Effector CD8-positive, alpha-beta T cell (primary cell): Measurements from ENCODE around the gene TRAK1.

Experiments used
- DNase-seq: peaks from one replicate; lab custom pipeline; 2025; lab: John Stamatoyannopoulos, UW

Gene TRAK1

GRCh38 chr3:42123824-42124658, 32.9 kb downstream of the TRAK1 start:
- DNase-seq, result no peak

- DNase-seq, result no peak
These were observed 36.1 kb downstream of the TRAK1 start for GRCh38 chr3:42127226-42127625.

GRCh38 chr3:42128526-42128925, 37.4 kb downstream of the TRAK1 start:
- DNase-seq, result no peak

GRCh38 chr3:42129014-42129953, 38.1 kb downstream of the TRAK1 start:
- DNase-seq, result no peak

GRCh38 chr3:42130007-42130328, 38.8 kb downstream of the TRAK1 start:
- DNase-seq, result no peak

GRCh38 chr3:42130329-42131070, 39.3 kb downstream of the TRAK1 start:
- DNase-seq, result no peak

GRCh38 chr3:42133500-42134298, 42.5 kb downstream of the TRAK1 start:
- no peak for DNase-seq

GRCh38 chr3:42134867-42135464, 43.8 kb downstream of the TRAK1 start:
- DNase-seq, result no peak

- no peak for DNase-seq
These were observed 48.7 kb downstream of the TRAK1 start for GRCh38 chr3:42139621-42140453.

- no peak for DNase-seq
These were observed 49.6 kb downstream of the TRAK1 start for GRCh38 chr3:42140665-42141203.

GRCh38 chr3:42143440-42143839, 52.3 kb downstream of the TRAK1 start:
- no peak for DNase-seq

- no peak for DNase-seq
These were observed 53.1 kb downstream of the TRAK1 start for GRCh38 chr3:42144209-42144608.

GRCh38 chr3:42148086-42148848, 57.1 kb downstream of the TRAK1 start:
- no peak for DNase-seq

GRCh38 chr3:42148982-42149432, 57.9 kb downstream of the TRAK1 start:
- no peak for DNase-seq

- DNase-seq, result no peak
These were observed 58.4 kb downstream of the TRAK1 start for GRCh38 chr3:42149532-42149931.

- no peak for DNase-seq
These were observed 58.8 kb downstream of the TRAK1 start for GRCh38 chr3:42149975-42150374.

- no peak for DNase-seq
These were observed 60.5 kb downstream of the TRAK1 start for GRCh38 chr3:42151596-42152168.

GRCh38 chr3:42152193-42152592, 61.0 kb downstream of the TRAK1 start:
- no peak for DNase-seq

- DNase-seq, result no peak
These were observed 61.9 kb downstream of the TRAK1 start for GRCh38 chr3:42153039-42153438.
